Stimulated activated CD8-positive, alpha-beta memory T cell treated with anti-CD3 and anti-CD28 coated beads, Interleukin-12 subunit alpha, Interleukin-12 subunit beta, amount 100 ng/mL, for 24 hours (primary cell): Measurements from ENCODE around the gene KLHDC8A.
"Not testable (repeated sequence)": the region's sequence is repeated elsewhere in the genome, so short reads cannot be mapped to it uniquely, and the experiment has no call there.

Source experiments
- DNase-seq: peaks from one replicate; pipeline ENCODE4 v3.0.0-alpha.2; 2020; ENCODE audit errors: extremely low read depth

KLHDC8A gene

DNA sequence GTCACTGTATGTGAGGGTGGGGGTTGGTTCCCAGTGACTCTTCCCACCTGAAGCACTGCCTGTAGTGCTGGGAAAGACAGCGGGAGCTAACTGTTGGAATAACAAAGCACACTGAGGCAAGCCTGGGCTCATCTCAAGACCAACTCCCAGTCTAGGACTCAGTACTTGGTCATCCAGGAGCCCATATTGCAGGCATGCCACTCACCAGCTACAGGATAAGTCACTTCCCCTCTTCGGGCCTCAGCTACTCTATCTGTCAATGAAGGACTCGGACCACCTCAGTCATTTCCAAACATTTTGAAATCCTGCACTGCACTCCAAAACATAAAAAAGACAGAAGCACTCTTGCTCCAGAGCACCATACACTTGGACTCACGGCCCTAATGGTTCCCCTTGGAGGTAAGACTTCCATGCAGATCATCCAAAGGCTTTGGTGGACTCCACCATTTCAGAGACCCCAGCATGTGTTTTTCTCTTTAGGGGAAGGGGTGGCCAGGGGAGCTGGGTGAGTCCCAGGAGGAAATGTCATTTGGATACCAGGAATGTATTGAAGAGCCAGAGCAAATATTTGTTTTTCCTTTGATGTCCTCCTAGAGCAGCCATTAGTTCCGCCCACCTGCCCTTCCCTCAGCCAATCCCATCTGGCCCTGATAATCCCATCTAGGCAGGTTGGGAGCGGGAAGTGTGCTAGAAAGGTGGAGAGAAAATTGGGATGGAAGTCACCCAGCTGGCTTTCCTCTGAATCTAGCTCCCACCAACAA is 38.3 kb downstream of the KLHDC8A start:
- DNase-seq = no peak

DNA sequence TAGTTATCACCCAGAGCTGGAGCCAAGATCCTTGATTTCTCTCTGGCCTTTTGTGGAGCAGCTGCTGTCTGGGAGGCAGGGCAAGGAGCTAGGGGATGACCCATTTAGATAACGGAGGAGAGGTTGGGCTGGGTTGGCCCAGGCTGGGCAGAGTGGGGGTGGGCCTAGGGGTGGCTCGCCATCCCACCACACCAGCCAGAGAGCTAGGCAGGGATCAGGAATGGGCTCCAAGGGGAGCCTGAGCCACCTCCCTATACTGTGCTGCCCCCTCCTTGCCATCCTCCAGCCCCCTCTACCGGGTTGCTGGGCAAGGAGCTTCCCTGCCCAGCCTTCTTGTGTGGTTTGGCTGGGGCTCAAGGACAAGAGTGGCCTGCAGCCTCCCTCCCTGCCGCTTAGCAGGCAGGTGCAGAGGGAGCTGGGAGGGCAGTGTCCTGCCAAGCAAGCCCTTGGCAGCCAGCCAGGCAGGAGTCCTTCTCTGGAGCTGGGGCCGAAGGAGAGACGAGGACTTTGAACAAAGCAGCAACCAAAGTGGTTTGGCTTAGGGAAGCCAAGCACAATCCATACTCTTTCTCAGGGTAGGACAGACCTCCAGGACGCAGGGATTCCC is 39.3 kb downstream of the KLHDC8A start:
- DNase-seq = no peak

DNA sequence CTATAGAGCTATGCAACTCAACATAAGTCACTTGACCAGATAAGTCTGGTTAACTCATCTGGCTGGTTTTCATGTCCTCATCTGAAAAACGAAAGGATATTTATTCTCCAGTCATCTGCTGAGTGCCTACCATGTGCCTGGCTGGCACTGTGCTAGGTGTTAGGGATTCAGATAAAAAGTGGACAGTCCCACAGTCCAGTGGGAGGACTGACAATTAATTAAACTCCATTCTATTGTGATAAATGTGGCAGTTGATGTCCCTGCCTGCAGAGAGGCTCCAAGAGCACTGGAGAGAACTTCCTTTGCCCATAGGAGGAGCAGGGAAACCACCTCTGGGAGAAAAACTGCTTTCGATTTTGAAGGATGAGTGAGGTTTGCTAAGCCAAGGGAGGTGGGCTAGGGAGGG is 40.6 kb downstream of the KLHDC8A start:
- no peak for DNase-seq

DNA sequence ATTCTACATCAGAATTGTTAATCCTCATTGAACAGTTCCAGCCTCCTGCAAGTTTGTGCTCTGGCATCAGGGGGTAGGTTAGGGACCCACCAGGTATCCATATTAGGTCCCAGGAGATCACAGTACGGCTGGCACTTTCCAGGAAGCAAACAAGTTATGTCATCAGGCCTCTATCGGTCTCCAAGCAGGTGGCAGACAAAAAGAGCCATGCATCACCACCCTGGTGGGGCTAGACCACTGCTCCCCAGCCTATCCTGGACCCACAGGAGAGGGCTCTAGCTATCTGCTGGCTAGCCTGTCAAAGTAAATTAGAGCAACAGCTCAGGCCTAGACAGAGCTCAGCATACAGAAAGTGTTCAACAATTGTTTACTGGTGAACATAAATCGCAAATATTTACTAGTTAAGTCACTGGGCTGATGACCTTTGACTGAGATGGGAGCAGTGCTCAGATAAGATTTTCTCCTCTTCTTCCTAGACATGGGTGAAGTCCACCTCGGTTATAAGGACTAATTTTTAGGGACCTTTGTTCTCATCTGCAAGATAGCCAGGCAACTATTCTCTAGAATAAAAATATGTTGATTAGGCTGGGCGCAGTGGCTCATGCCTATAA is 41.6 kb downstream of the KLHDC8A start:
- no peak for DNase-seq

DNA sequence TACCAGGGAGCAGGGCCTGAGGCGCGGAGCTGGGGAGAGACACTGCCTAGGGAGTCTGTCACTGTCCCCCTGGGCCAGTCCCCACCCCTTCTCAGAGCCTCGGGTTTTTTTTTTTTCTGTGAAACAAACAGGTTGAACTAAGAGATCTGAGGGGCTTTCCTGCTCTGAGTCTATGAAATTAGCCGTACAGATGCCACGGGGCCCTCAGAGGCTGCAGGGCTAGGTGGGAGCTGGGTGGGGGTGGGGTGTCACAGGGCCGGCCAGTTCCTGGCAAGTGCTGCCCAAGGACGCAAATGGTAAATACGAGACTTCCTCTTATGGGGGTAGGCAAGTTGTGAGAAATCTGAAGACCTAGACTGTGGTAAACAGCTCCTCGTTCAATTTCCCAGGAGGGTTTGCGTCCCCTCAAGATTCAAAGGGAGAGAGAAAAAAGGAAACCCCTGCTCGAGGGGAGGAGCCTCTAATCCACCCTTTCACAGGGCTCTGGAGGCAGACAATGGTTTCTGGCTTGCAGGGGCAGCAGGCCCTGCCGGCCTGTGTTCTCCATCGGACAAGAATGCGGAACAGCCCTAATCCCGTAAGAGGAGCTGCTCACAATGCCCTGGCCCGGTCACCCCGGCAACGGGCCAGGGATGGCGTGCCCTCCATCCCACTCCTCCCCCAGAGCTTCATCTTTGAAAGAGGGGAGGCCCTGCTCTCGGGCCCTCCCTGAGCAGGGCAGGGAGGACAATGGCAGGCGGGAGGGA is 43.0 kb downstream of the KLHDC8A start:
- DNase-seq = no peak

DNA sequence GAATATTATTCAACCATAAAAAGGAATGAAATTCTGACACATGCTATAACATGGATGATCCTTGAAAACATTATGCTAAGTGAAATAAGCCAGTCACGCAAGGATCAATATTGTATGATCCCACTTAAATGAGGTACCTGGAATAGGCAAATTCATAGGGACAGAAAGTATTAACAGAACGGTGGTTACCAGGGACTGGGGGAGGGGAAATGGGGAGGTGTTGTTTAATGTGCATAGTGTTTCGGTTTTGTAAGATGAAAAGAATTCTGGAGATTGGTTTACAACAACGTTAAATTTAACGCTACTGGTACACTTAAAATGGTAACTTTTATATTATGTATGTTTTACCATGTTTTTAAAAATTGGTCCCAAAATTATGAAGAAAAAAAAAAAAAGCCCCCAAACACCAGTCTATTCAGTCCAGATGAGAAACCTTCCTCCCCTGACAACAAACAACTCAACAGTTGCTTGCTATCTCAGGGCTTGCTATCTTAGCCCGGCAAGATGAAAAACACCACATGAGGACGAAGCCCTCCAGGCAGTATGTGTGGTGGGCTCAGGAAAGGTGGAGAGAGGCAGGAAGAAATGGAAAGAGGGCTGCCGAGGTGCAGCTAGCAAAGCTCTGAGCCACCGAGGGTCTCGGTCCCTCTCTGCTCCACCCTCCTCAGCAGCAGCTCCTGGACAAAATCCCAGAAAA is 43.7 kb downstream of the KLHDC8A start:
- DNase-seq = no peak

DNA sequence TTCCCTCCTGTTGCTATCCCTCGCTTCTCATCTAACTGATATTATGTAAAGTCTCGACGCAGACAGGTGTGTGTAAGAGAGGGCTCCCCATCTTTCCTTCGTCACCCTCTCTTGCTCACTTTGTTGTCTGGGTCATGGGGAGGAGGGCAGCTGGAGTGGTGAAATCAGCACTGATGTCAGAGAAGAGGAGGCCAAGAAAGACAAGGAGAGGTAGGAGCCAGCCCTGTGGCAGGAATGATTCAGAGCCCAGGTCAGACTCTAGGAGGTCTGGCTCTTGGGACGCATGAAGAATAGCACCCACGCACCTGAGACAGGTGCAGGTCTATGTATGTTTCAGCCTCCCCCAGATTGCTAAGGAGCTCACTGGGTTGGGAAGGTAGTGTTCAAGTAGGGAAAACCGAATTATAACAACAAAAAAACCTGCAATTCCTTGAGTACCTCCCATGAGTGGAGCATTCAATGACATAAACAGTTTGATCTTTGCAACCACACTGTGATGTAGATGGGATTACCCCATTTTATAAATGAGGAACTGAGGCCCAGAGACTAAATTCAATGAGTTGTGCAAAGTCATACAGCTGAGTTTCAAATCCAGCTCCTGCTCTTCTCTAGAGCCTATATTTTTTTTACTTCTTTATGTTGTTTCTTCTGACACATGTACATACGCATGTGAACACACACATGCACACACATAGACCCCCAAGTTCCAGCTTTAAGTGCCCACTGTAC is 45.6 kb downstream of the KLHDC8A start:
- no peak for DNase-seq

DNA sequence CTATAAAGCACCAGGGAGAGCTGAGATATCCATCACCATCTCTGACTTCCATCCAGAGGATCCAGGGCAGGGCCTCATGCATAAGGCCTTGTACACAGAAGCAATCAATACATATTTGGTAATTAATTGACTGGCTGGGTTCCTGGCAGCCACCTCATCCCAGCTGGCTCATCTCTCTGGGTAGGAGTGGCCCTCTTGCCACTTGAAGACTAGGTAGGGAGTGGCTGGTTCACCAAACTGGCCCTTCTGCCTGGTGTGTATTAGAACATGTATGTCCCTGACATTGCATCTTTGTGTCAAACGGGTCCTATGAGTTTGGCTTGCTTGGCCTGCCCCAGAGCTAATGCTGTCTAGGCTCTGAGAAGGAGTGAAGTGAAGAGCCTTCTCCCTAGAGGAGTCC is 47.0 kb downstream of the KLHDC8A start:
- DNase-seq = no peak

DNA sequence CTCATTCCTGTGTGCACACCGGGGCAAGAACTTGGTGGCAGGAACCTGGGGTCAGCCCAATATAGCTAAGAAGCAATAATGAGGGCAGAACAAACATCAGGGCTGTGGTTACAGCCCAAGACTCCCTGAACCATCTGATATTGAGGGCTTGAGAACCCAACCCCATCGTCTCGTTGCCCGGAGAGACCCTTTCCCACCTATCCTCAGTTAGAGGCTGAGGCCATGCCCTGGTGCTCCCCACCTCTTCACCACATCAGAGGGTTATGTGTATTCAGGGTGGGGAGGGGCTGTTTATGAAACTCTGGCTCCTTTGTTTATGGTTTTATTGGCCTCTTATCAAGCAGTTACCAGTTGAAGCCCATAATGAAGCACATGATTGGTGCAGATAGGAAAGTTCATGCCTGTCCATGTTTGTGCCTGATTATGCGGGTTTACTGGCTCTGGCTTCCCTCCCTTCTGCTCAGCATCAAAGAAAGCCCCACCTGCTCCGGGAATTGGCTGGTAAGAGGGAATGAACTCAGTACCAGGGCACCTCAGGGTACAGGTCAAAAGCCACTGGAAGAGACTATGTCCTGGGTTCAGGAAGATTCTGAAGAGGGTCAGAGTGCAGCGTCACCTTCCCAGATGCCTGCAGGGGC is 49.7 kb downstream of the KLHDC8A start:
- no peak for DNase-seq

DNA sequence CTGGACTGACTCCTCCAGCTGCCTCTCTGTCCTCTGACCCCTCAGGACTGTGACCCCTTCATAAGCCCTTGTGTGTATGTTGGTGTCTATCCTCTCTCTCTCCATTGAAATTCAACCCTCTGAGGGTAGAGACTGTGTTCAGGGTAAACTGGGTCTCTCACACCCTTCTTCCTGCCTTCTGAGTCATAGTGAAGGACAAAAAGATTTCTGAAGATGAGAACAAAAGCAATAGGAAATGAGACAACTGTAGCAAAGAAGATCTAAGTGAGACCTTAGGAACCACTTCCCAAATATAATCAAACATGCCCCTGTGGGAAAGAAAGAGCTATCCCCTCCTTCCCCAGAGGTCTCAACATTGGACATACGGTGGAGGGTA is 52.0 kb downstream of the KLHDC8A start:
- no peak for DNase-seq

DNA sequence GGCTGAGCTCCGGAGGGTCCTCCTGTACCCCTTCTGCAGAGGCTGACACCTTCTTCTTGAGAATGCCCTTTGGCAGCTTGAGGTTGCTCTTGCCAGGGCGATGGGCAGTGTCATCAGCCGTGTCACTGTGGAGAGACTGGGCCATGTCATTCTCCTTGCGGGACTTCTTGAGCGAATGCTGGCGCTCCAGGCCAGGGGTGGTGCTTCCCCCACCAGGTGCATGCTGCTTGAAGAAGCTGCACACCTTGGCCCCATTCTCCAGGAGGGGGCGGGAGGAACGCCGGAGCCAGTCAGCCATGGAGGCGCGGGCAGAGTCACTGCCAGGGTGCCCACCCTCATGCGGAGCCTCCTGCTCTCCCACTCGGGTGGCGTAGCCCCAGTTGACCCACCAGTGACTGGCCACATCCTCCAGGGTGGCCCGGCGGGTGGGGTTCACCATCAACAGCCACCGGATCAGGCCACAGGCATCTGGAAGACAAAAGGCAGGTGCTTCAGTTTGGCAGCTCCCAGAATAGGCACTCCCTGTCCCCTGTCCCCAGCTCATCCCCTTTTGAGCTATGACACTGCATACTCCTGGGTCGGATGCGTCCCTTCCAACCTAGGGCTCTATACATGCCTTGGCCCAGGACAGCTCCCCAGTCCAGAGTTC is 52.6 kb downstream of the KLHDC8A start:
- DNase-seq = no peak

DNA sequence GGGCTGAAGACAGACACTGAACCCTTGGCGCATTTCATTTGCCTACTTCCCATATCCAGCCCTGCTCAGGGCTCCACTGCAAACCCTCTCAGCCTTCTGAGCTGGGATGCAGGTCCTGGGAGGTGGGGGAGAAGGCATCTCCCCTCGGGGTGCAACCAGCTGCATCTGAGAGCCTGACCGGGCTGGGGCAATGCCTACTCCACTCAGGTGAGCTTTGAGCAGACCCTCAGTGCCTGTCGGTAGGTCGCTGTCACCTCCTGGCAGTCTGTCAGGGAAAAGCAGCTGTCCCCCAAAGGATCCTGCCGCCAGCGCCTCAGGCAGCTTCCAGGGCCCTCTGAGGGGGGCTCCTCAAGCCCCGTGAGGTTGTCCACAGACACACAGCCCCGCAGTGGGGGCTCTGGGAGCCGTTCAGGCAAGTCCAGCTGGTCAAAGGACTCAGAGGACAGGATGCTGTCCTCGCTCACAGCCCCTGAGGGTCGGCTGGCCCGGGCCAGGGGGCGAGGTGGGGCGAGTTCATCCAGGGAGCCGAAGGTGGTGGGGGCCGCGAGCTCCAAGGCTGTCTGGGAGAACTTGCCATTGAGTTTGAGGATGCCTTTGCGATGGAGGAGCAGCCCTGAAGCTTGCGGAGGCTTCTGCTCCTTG is 53.4 kb downstream of the KLHDC8A start:
- DNase-seq = no peak

DNA sequence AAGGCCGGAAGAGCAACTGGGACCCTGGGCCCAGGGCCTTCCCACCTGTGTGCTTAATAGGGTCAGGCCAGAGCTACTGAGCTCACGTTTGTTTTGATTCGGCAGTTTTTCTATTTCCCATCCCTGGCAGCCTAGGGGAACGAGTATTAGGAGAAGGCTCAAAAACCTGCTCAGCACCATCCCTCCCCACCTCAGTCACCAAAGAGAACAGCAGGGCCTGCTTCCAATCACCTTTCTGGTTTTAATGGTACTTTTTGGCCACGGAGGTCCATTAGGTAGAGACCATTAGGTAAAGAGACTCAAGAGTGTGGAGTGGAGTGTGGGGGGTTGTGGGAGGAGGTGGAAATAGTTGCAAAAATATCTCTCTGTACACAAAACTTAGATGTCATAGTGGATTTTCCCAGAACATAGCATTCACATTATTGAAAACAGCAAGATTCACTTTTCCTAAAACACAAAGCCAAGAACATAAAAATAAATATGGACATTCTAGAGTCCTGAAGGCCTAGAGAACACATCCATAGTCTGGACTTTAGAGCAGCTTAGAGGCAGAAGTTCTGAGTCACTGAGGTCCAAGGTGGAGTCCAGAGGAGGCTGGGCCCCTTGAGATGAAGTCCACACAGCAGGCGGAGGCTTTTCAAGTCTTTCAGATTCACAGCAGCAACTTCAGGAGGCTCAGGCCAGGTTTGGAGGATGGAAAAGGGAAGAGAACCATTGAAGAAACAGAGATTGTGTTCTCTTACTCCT is 54.7 kb downstream of the KLHDC8A start:
- DNase-seq = no peak

DNA sequence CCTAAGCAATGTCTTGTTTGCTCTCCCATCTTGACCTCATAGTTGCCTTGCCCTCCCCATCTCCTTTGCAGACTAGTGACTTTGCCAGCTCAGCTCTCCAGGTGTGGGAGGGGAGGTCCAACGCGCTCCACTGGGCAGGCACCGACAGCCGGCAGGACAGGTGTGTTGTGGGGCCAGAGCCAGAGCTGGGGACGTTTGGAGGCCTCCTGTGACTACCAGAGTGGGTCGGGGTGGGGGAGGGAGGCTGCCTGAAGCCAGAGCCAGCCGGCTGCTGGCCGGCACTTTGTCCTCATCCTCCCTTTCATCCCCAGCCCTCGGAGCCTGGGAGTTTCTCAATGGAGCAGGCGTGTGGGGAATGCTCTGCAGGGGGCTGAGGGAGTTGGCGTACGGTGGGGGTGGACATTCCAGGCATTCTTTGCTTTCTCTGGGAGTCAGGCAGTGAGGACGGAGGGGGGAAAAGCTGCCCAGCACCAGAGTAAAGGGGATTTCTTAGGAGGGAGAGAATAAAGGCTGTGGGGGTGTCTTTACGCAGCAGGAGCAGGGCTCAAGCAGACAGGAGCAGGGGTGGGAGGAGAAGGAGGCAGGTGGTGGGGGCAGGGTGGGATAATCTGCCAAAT is 55.4 kb downstream of the KLHDC8A start:
- no peak for DNase-seq

DNA sequence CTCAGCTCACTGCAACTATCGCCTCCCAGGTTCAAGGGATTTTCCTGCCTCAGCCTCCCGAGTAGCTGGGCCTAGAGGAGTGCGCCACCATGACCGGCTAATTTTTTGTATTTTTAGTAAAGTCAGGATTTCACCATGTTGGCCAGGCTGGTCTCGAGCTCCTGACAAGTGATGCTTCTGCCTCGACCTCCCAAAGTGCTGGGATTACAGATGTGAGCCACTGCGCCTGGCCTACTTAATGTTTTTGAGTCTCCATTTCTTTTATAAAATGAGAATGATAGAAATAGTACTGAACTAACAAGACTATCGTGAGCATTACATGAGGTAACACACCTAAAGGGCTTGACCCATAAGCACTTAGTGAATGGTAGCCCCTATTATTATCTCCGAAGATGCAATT is 56.6 kb downstream of the KLHDC8A start:
- DNase-seq = no peak

DNA sequence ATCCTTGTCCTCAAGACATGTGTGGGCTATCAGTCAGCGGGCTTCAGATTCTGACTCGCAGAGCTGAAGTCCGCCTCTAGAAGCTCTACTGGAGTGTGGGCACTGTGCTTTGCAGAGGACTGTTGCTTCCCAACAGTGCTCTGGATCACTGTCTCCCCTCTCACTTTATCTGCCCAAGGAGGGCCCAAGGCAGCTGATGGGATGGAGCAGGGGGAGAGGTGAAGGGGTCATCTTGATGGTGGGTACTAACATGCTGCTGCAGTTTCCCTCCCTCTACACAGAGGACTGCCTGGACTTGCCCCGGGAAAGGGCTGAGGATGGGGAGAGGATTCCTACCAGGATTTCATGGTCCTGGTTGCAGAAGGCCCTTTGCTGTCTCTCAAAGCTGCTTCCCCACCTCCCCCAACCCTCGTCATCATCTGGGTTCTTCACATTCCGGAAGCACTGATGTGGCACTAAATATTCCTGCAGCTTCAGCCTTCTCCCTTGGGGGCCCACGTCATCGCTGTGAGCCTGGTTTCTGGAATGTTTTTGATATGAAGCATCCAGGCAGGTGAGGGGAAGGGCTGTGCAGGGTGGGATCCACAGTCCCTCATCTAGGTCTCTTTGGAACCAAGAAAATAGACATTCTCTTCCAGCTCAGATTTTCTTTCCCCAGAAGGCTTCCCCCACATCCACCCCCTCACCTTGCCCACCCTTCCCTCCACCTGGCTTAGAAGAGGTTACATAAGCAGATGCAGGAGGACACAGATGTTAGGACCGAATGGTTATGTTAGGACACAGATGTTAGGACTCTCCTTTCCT is 58.3 kb downstream of the KLHDC8A start:
- no peak for DNase-seq

DNA sequence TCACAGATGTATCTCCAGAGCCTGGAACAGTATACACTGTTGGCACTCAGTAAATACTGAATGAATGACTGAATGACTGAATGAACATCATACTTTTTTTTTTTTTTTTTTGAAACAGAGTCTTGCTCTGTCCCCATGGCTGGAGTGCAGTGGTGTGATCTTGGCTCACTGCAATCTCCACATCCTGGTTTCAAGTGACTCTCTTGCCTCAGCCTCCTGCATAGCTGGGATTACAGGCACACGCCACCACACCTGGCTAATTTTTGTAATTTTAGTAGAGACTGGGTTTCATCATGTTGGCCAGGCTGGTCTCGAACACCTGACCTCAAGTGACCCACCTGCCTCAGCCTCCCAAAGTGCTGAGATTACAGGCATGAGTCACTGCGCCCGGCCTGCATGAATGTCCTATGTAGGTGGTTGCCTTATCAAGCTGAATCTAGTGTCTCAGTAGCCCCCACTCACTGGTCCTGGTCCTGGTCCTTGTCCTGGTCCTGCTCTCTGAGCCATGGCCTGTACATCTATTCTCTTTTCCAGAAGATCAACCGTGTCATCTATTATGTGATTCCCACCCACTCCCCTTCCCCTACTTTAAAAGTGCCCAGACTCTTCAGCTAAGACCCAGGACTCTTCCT is 59.1 kb downstream of the KLHDC8A start:
- DNase-seq = not testable (repeated sequence)
